ENCODE results near the gene CD99L2. TPM values are rescaled to one million over a fixed set of nuclear protein-coding genes. Genes with fewer than 3 reads are reported as not detected.

CD99L2 gene
- total RNA-seq, 1 experiment from 2014 or later: 156 TPM

GRCh38 chrX:150729956-150730355, 168.5 kb downstream of the CD99L2 start:
- intact Hi-C loops (cut with micrococcal nuclease; ENCODE audit: unreplicated experiment) (no loop called here), in situ Hi-C loops (cut with HindIII; ENCODE audit: low pct_unique_long_range_greater_than_20kb, low sequenced_read_pairs) (no loop called here)
- DNase-seq (ENCODE audit: low read depth, low spot score) (no peak), ATAC-seq (no peak)
- CTCF ChIA-PET: no interaction called here
- no peak overlapping the region for H3K4me3 ChIP-seq (ENCODE audit: low read depth in 2 of 2, low read length in 2 of 2)
- no peaks in the 10 kb centered on the region for H3K27me3 ChIP-seq (ENCODE audit: control insufficient read depth, insufficient read depth, low read length)
- H3K27ac ChIP-seq (ENCODE audit: low read length): no peak overlapping the region
- POLR2A ChIA-PET: no interaction called here
- 0 out of 2 replicates have a peak, but pooled peaks cover 4% of the 10 kb centered on the region for H3K36me3 ChIP-seq (ENCODE audit: control insufficient read depth, insufficient read depth, low read length)
- BruUV-seq (replicated peaks): no TSS peak
- TF ChIP-seq SIN3A (IDR thresholded peaks at IDR 0.05; ENCODE audit: borderline replicate concordance, insufficient read depth, low read depth, low read length) (no peak), POLR2AphosphoS5 (IDR thresholded peaks at IDR 0.05; ENCODE audit: low read depth, low read length) (no peak), REST (IDR thresholded peaks at IDR 0.05; ENCODE audit: insufficient read depth in 1 of 2, low read depth in 2 of 2, low read length in 1 of 2) (no peak)
- H3K4me1 ChIP-seq (ENCODE audit: control insufficient read depth, insufficient read depth, low read length): no peaks in the 10 kb centered on the region
- no peaks in the 10 kb centered on the region for H3K9me3 ChIP-seq (ENCODE audit: control insufficient read depth, insufficient read depth, low read depth, low read length)

DNA sequence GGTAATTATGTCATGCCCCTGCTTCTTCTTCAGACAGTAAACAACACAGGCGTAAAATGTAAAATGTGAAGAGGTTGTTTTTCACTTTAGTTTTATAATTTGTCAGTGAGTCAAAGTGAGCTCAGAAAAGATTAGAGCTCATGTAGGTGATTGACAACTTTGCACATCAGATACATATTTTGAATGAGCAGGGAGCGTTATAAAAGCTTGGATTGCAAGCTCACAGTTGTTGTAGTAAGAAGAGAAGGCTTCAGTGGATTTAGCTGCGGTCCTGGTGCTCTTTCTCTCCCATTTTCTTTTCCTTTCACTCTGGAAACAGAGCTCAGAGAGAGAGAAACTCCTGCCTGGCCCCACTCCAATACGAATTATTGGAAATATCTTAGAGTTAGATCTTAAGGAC, 178.8 kb downstream of the CD99L2 start:
- ChIA-PET CTCF (no interaction called here), POLR2A (no interaction called here)
- TF ChIP-seq SIN3A (IDR thresholded peaks at IDR 0.05; ENCODE audit: borderline replicate concordance, insufficient read depth, low read depth, low read length) (no peak), TCF7L2 (IDR thresholded peaks at IDR 0.05; ENCODE audit: low read depth, low read length) (no peak), REST (IDR thresholded peaks at IDR 0.05; ENCODE audit: insufficient read depth in 1 of 2, low read depth in 2 of 2, low read length in 1 of 2) (no peak), POLR2AphosphoS5 (IDR thresholded peaks at IDR 0.05; ENCODE audit: low read depth, low read length) (no peak), CTCF (IDR thresholded peaks at IDR 0.05) (no peak)
- H3K4me3 ChIP-seq (ENCODE audit: low read depth in 2 of 2, low read length in 2 of 2): no peak overlapping the region
- 0 out of 2 replicates have a peak, but pooled peaks cover 2% of the 10 kb centered on the region for H3K36me3 ChIP-seq (ENCODE audit: control insufficient read depth, insufficient read depth, low read length)
- no peaks in the 10 kb centered on the region for H3K27me3 ChIP-seq (ENCODE audit: control insufficient read depth, insufficient read depth, low read length)
- BruUV-seq (replicated peaks): no TSS peak
- 0 out of 2 replicates have a peak, but pooled peaks cover 4% of the 10 kb centered on the region for H3K4me1 ChIP-seq (ENCODE audit: control insufficient read depth, insufficient read depth, low read length)
- H3K9me3 ChIP-seq (ENCODE audit: control insufficient read depth, insufficient read depth, low read depth, low read length): peaks cover 5% of the 10 kb centered on the region; the same call in 1 of the 2 replicates
- in situ Hi-C loops (cut with HindIII; ENCODE audit: low pct_unique_long_range_greater_than_20kb, low sequenced_read_pairs) (no loop called here), intact Hi-C loops (cut with micrococcal nuclease; ENCODE audit: unreplicated experiment) (loop anchor here (10.0 kb wide), 1 partner anchor 755 kb away; no protein-coding TSS in a partner anchor)
- DNase-seq (ENCODE audit: low read depth, low spot score) (no peak), ATAC-seq (no peak)
- no peak overlapping the region for H3K27ac ChIP-seq (ENCODE audit: low read length)

Other genes with a start within 250 kb of the CD99L2 start
- gene MTMR1, start 205.3 kb downstream of the CD99L2 start, total RNA-seq (2021; ENCODE audit: unreplicated experiment): 36.1 TPM
- 251 TPM for gene HMGB3, start 84.7 kb upstream of the CD99L2 start, total RNA-seq (2021; ENCODE audit: unreplicated experiment)